NK-92 (cell line): ENCODE measurements around the gene HOXA7.

Experiments
- DNase-seq: peaks from one replicate; lab custom pipeline; 2025; ENCODE audit not compliant: unreplicated experiment; lab: John Stamatoyannopoulos, UW

Gene HOXA7

GRCh38 chr7:27148031-27148755, 8.3 kb downstream of the HOXA7 start:
- no peak for DNase-seq

GRCh38 chr7:27147199-27148030, 9.1 kb downstream of the HOXA7 start, which contains the start of gene HOXA6:
Gene HOXA6, minus strand, starts transcription at chr7:27147774. Its CDS starts 25 bp downstream, at chr7:27147749.
- DNase-seq, result no peak

GRCh38 chr7:27146491-27147198, 9.8 kb downstream of the HOXA7 start:
- DNase-seq, result no peak

GRCh38 chr7:27145914-27146412, 10.5 kb downstream of the HOXA7 start:
- no peak for DNase-seq

GRCh38 chr7:27145165-27145913, 11.1 kb downstream of the HOXA7 start:
- no peak for DNase-seq

- DNase-seq, result no peak
Observed at GRCh38 chr7:27144781-27145164, 11.7 kb downstream of the HOXA7 start.

- no peak for DNase-seq
Observed at GRCh38 chr7:27143950-27144780, 12.3 kb downstream of the HOXA7 start.

GRCh38 chr7:27143023-27143949, 13.2 kb downstream of the HOXA7 start, which contains the start of gene HOXA5:
Gene HOXA5, minus strand, starts transcription at chr7:27143681. Its CDS starts 74 bp downstream, at chr7:27143607.
- no peak for DNase-seq

- DNase-seq, result no peak
Observed at GRCh38 chr7:27142580-27143022, 13.9 kb downstream of the HOXA7 start.

GRCh38 chr7:27141923-27142579, 14.4 kb downstream of the HOXA7 start:
- DNase-seq, result no peak

GRCh38 chr7:27141137-27141922, 15.1 kb downstream of the HOXA7 start:
- no peak for DNase-seq

GRCh38 chr7:27140126-27140857, 16.2 kb downstream of the HOXA7 start:
- no peak for DNase-seq

- DNase-seq, result no peak
Observed at GRCh38 chr7:27139334-27140125, 16.9 kb downstream of the HOXA7 start.

GRCh38 chr7:27138985-27139333, 17.5 kb downstream of the HOXA7 start:
- no peak for DNase-seq

GRCh38 chr7:27138472-27138871, 18.0 kb downstream of the HOXA7 start:
- no peak for DNase-seq
